Activated T-cell treated with anti-CD3 and anti-CD28 coated beads for 48 hours (primary cell): ENCODE results near the gene ZNF587.
"Not testable (repeated sequence)": the region's sequence is repeated elsewhere in the genome, so short reads cannot be mapped to it uniquely, and the experiment has no call there.

Source experiments
- DNase-seq: peaks from one replicate; pipeline ENCODE4 v3.0.0-alpha.2; 2020; ENCODE audit warnings: low read depth

Gene ZNF587

DNA sequence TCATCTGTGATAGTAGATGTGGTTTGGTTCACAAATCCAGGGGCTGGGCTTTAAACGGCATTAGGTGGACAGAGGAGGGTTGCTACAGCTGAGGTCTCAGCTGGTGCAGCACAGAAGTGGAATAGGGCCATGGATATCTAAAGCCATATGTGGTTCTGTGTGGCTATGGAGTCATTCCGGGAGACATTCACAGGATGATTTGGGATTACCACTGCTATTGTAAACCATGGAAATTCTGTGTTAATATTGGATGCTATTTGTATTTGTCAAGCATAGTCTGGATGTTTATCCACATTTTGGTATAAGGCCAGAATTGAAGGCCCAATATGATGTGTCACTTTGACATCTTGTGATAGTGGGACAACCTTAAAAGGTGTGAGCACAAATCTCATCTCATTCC lies 26.5 kb upstream of the ZNF587 start:
- not testable (repeated sequence) for DNase-seq

GRCh38 chr19:57823608-57824007 lies 26.1 kb upstream of the ZNF587 start:
- not testable (repeated sequence) for DNase-seq

- DNase-seq = no peak
Measured at GRCh38 chr19:57825511-57825910, 24.1 kb upstream of the ZNF587 start.

DNA sequence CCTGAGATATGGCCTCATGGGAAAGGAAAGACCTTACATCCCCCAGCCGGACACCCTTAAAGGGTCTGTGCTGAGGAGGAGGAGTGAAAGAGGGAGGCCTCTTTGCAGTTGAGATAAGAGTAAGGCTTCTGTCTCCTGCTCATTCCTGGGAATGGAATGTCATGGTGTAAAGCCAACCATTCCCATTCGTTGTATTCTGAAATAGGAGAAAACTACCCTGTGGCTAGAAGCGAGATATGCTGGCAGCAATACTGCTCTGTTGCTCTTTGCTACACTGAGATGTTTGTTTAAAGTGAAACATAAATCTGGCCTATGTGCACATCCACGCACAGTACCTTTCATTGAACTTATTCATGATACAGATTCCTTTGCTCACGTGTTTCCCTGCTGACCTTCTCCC lies 20.3 kb upstream of the ZNF587 start:
- no peak for DNase-seq

- DNase-seq = no peak
Measured at GRCh38 chr19:57830071-57830602, 19.5 kb upstream of the ZNF587 start, which contains the start of gene ZNF587B. Gene ZNF587B (plus strand): TSS chr19:57830299. CDS start chr19:57830529, 230 bp downstream.

DNA sequence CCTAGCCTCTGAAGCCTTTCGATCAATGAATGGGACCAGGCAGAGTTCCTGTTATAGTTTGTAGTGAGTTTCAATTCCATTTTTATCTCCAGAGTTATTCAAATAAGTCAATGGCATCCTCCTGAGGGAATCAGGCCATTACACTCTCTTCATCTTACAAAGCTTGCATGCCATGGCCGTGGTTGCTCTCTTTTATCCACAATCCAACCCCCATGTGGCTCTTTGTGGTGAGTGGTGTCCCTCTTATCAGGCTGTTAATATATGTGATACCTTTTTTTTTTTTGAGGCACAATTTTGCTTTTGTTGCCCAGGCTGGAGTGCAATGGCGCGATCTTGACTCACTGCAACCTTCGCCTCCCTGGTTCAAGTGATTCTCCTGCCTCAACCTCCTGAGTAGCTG lies 12.7 kb upstream of the ZNF587 start:
- DNase-seq = not testable (repeated sequence)

- not testable (repeated sequence) for DNase-seq
Measured at GRCh38 chr19:57838622-57839191, 11.0 kb upstream of the ZNF587 start.

GRCh38 chr19:57841122-57841763 lies 8.4 kb upstream of the ZNF587 start:
- no peak for DNase-seq

DNA sequence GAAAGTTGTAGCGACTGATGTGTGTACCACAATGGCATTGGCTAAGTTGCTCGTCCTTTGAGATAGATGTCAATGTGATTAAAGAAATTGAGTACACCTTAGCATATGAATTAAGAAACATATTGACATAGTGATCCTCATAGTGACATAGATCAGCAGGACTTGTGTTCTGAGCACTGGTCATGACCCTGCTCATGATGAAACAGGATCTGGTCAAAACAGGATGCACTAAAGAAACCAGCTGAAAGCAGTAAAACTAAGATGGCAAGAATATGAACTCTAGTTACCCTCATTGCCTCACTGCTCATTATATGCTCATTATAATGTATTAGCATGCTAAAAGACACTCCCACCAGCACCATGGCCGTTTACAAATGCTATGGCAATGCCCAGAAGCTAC lies 2.5 kb upstream of the ZNF587 start:
- DNase-seq = not testable (repeated sequence)

DNA sequence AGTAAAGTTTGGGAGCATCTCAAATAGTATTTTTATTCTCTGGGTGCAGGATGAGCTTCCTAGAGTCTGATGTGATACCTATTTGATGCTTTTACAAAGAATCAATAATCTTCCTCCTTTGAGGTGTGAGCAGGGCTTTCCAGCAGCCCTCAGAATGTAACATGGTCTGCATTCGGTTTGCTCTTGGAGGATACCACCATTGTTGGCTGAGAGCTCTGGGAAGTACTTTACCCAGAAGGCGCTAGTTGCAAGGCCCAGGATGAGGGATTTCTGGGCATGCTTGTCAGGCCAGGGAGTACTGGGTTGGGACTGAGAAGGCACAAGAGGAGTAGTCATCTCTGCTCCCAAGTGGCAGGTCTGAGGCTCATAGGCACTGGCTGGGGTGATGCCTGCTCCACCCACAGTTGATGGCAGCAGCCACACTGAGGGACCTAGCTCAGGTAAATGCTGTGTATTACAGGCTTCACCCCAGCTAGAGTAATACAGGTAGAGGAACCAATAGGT lies 445 bp upstream of the ZNF587 start:
- DNase-seq = not testable (repeated sequence)

DNA sequence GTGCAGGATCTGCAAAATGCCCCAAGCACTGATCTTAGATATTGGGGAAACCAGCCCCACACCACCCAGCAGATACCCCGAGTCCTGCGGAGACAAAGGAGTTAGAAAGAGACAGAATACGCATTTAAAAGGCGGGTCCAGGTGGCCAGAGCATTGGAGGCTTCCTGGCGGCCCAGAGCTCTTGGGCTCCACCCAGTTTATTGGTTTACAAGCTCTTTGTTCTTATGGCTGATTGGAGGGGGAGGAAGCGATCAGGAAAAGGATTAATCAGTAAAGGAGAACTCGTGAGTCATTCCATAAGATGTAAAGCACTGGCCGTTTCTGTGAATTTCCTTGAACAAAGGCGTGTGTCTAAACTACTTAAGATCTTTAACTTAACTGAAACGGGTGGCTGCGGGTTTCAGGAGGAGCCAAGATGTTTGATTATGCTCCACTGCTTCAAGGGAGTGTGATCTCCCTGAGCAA lies 926 bp downstream of the ZNF587 start:
- no peak for DNase-seq

- DNase-seq = not testable (repeated sequence)
Measured at GRCh38 chr19:57851812-57852603, 2.3 kb downstream of the ZNF587 start.

DNA sequence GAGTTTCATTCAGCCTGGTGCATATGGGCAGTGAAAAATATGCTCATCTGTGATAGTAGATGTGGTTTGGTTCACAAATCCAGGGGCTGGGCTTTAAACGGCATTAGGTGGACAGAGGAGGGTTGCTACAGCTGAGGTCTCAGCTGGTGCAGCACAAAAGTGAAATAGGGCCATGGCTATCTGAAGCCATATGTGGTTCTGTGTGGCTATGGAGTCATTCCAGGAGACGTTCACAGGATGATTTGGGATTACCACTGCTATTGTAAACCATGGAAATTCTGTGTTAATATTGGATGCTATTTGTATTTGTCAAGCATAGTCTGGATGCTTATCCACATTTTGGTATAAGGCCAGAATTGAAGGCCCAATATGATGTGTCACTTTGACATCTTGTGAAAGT lies 4.5 kb downstream of the ZNF587 start:
- not testable (repeated sequence) for DNase-seq

- DNase-seq = not testable (repeated sequence)
Measured at GRCh38 chr19:57862351-57862750, 12.7 kb downstream of the ZNF587 start.

GRCh38 chr19:57867868-57868492 lies 18.3 kb downstream of the ZNF587 start:
- DNase-seq = no peak

DNA sequence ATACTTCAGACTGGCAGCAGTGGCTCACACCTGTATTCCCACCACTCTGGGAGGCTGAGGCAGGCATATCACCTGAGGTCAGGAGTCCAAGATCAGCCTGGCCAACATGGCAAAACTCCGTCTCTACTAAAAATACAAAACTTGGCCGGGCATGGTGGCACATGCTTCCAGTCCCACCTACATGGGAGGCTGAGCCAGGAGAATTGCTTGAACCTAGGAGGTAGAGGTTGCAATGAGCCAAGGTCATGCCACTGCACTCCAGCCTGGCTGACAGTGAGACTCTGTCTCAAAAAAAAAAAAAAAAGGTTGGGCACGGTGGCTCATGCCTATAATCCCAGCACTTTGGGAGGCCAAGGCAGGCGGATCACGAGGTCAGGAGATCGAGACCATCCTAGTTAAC lies 20.0 kb downstream of the ZNF587 start:
- not testable (repeated sequence) for DNase-seq

DNA sequence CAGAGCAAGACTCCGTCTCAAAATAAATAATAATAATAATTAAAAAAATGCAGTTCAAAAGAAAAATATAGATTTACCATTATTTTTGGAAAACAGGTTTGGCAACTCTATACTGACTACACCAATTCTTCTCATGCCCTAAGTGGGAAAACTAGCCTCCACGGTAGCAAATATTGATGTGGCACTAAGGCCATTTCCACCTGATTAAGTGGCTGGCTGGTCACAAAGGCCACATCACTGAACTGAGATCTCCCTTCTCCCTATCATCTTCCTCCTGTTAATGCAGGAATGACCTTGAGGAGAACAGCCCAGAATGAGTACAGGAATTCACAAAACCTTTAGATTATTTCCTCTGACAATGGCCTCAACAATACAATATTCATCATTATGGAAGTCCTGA lies 20.6 kb downstream of the ZNF587 start:
- no peak for DNase-seq

GRCh38 chr19:57872450-57872849 lies 22.8 kb downstream of the ZNF587 start:
- no peak for DNase-seq

- DNase-seq = not testable (repeated sequence)
Measured at GRCh38 chr19:57873883-57874799, 24.5 kb downstream of the ZNF587 start.

GRCh38 chr19:57886046-57886445 lies 36.4 kb downstream of the ZNF587 start:
- no peak for DNase-seq
